A549 (cell line): ENCODE measurements around the gene OR51B5.

Source experiments
- BHLHE40 ChIP-seq: IDR thresholded peaks from 2 replicates; pipeline ENCODE4 v1.6.1; 2012; ENCODE audit warnings: low read depth, low read length, inconsistent platforms
- CBX8 ChIP-seq: fragments of 200-600 bp; sonication (generic); IDR thresholded peaks from 2 replicates; pipeline ENCODE4 v1.6.1; 2016
- CTCF ChIP-seq: fragments of >200 bp; sonication (Bioruptor Twin); formaldehyde crosslinking; IDR thresholded peaks from 3 replicates; pipeline ENCODE4 v1.5.1; 2016
- EP300 ChIP-seq, 2 experiments: fragments of >200 bp; sonication (Bioruptor Twin); formaldehyde crosslinking; IDR thresholded peaks; 2 replicates in 1 of 2; 3 replicates in 1 of 2; pipeline ENCODE4 v1.6.1; 2016 to 2017
- HDAC2 ChIP-seq: fragments of 200-600 bp; sonication (generic); IDR thresholded peaks from 2 replicates; pipeline ENCODE4 v1.6.1; 2016
- HMGXB4 ChIP-seq: fragments of 250-450 bp; sonication (Bioruptor Pico); IDR thresholded peaks from 2 replicates; pipeline ENCODE4 v1.5.0; 2021; ENCODE audit warnings: mild to moderate bottlenecking, moderate library complexity, borderline replicate concordance
- POLR2A ChIP-seq: IDR thresholded peaks from 2 replicates; pipeline ENCODE4 v1.6.1; 2012; ENCODE audit warnings: mild to moderate bottlenecking, low read length
- RAD21 ChIP-seq, 2 experiments: fragments of >200 bp in 1 of 2; sonication (Bioruptor Twin) in 1 of 2; formaldehyde crosslinking in 1 of 2; IDR thresholded peaks in 1 of 2; conservative IDR thresholded peaks in 1 of 2; 2 replicates in 1 of 2; 3 replicates in 1 of 2; pipeline ENCODE4 v1.6.1; 2012 to 2018; ENCODE audit warnings: inconsistent platforms in 1 of 2
- REST ChIP-seq: fragments of 200-600 bp; sonication (generic); IDR thresholded peaks from 2 replicates; pipeline ENCODE4 v1.6.1; 2016; ENCODE audit warnings: antibody characterized with exemption, mild to moderate bottlenecking, moderate library complexity
- RFX5 ChIP-seq: fragments of 450-650 bp; IDR thresholded peaks from 2 replicates; pipeline ENCODE4 v1.7.1; 2014; ENCODE audit warnings: antibody characterized with exemption, mild to moderate bottlenecking, moderate library complexity
- SMC3 ChIP-seq: fragments of >200 bp; sonication (Bioruptor Twin); formaldehyde crosslinking; IDR thresholded peaks from 3 replicates; pipeline ENCODE4 v1.6.1; 2018; ENCODE audit warnings: inconsistent platforms
- TP53 ChIP-seq: fragments of 250-450 bp; sonication (Bioruptor Pico); IDR thresholded peaks from 2 replicates; pipeline ENCODE4 v1.5.0; 2021; ENCODE audit warnings: mild to moderate bottlenecking, moderate library complexity

- TF ChIP-seq EP300 (IDR thresholded peaks at IDR 0.05) (no peak), POLR2A (no peak), SMC3 (no peak), CTCF (no peak), RAD21 (conservative IDR thresholded peaks at IDR 0.05 in 1 of 2, IDR thresholded peaks at IDR 0.05 in 1 of 2) (no peak), HMGXB4 (no peak), REST (no peak), CBX8 (no peak), HDAC2 (no peak), RFX5 (no peak), BHLHE40 (no peak), TP53 (CRISPR knock-in tag) (no peak)
Observed at GRCh38 chr11:5384335-5384734, 41.0 kb upstream of the OR51B5 start.
